Measurements from ENCODE around the gene SLFN13.

SLFN13 gene

DNA sequence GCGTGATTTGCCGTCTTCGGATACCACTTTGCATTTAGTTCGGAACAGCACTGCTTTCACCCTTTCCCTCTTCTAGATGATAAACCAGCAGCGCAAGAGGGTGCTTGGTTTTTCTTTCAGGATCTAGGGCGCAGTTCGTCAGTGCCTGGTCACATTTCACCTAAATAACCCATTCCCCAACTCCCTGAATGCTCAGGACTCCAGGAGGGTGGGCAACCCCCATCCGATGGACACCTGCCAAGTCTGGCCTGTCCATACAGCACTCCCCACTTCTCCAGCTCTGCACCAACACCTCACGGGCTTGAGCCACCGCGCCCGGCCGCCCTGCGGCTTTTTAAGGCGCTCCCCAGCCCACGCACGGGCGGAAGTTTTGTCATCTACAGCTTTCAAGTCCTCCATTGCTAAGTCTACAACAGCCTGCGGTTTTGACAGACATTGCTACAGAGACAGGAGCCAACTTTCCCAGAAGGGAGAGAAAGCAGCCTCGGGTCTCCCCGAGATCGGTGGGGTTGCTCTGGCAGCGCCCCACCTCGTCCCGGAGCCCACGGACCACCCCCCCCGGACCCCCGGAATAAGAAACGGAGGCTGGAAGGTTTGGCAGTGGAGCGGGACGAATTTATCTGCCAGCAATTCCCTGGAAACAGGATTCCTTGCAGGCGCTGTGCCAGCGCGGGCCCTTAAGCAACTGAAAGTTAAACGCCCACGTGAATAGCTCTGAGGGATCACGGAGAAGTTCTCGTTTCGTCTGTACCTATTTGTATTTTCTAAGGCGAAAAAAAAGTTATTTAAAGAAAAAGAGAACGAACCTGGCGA is 38.6 kb upstream of the SLFN13 start (continued):
- TF ChIP-seq, protein P1, sequence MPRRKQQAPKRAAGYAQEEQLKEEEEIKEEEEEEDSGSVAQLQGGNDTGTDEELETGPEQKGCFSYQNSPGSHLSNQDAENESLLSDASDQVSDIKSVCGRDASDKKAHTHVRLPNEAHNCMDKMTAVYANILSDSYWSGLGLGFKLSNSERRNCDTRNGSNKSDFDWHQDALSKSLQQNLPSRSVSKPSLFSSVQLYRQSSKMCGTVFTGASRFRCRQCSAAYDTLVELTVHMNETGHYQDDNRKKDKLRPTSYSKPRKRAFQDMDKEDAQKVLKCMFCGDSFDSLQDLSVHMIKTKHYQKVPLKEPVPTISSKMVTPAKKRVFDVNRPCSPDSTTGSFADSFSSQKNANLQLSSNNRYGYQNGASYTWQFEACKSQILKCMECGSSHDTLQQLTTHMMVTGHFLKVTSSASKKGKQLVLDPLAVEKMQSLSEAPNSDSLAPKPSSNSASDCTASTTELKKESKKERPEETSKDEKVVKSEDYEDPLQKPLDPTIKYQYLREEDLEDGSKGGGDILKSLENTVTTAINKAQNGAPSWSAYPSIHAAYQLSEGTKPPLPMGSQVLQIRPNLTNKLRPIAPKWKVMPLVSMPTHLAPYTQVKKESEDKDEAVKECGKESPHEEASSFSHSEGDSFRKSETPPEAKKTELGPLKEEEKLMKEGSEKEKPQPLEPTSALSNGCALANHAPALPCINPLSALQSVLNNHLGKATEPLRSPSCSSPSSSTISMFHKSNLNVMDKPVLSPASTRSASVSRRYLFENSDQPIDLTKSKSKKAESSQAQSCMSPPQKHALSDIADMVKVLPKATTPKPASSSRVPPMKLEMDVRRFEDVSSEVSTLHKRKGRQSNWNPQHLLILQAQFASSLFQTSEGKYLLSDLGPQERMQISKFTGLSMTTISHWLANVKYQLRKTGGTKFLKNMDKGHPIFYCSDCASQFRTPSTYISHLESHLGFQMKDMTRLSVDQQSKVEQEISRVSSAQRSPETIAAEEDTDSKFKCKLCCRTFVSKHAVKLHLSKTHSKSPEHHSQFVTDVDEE (CRISPR knock-in tag; IDR thresholded peaks at IDR 0.05) = no peak
- TF ChIP-seq ZFP30 (CRISPR knock-in tag; IDR thresholded peaks at IDR 0.05) (no peak), ARNTL (CRISPR knock-in tag; IDR thresholded peaks at IDR 0.05; ENCODE audit: borderline replicate concordance, low read depth) (no peak), OSR1 (CRISPR knock-in tag; IDR thresholded peaks at IDR 0.05) (no peak), CSDC2 (CRISPR knock-in tag; IDR thresholded peaks at IDR 0.05) (no peak)
- TF ChIP-seq, protein P2, sequence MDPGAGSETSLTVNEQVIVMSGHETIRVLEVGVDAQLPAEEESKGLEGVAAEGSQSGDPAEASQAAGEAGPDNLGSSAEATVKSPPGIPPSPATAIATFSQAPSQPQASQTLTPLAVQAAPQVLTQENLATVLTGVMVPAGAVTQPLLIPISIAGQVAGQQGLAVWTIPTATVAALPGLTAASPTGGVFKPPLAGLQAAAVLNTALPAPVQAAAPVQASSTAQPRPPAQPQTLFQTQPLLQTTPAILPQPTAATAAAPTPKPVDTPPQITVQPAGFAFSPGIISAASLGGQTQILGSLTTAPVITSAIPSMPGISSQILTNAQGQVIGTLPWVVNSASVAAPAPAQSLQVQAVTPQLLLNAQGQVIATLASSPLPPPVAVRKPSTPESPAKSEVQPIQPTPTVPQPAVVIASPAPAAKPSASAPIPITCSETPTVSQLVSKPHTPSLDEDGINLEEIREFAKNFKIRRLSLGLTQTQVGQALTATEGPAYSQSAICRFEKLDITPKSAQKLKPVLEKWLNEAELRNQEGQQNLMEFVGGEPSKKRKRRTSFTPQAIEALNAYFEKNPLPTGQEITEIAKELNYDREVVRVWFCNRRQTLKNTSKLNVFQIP (CRISPR knock-in tag; IDR thresholded peaks at IDR 0.05; ENCODE audit: borderline replicate concordance, low read depth) = no peak

DNA sequence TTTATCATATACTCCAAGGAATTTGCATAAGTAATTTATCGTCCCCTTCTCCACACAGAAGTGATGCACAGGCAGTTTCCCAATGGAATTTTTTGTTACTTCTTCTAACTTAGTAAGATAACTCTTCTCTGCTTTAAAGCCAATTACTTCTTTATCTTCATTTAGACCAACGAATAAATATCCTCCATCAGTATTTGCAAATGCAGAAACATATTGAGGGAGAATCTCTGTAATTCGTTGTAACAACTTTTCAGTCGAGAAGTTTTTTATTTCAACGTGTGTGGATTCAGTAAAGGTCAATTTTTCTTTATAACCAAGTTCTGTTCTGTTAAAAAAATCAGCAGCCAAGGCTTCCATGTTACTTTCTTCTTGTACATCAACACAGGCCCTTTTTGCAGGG is 30.7 kb upstream of the SLFN13 start:
- no peak for ATAC-seq
- TF ChIP-seq BACH2 (CRISPR knock-in tag; IDR thresholded peaks at IDR 0.05; ENCODE audit: borderline replicate concordance) (no peak), OSR1 (CRISPR knock-in tag; IDR thresholded peaks at IDR 0.05) (no peak), TCF4 (CRISPR knock-in tag; IDR thresholded peaks at IDR 0.05; ENCODE audit: borderline replicate concordance) (no peak), GLIS3 (CRISPR knock-in tag; IDR thresholded peaks at IDR 0.05) (no peak), ISL1 (CRISPR knock-in tag; IDR thresholded peaks at IDR 0.05) (no peak), PPARA (CRISPR knock-in tag; IDR thresholded peaks at IDR 0.05; ENCODE audit: borderline replicate concordance) (no peak), ZFP3 (CRISPR knock-in tag; IDR thresholded peaks at IDR 0.05) (no peak), ARNTL (CRISPR knock-in tag; IDR thresholded peaks at IDR 0.05; ENCODE audit: borderline replicate concordance, low read depth) (no peak), ZNF8 (CRISPR knock-in tag; IDR thresholded peaks at IDR 0.05) (no peak)
- TF ChIP-seq, protein P1 (CRISPR knock-in tag; IDR thresholded peaks at IDR 0.05) = no peak
- TF ChIP-seq, protein P3, sequence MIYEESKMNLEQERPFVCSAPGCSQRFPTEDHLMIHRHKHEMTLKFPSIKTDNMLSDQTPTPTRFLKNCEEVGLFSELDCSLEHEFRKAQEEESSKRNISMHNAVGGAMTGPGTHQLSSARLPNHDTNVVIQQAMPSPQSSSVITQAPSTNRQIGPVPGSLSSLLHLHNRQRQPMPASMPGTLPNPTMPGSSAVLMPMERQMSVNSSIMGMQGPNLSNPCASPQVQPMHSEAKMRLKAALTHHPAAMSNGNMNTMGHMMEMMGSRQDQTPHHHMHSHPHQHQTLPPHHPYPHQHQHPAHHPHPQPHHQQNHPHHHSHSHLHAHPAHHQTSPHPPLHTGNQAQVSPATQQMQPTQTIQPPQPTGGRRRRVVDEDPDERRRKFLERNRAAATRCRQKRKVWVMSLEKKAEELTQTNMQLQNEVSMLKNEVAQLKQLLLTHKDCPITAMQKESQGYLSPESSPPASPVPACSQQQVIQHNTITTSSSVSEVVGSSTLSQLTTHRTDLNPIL (CRISPR knock-in tag; IDR thresholded peaks at IDR 0.05; ENCODE audit: low read depth) = no peak

DNA sequence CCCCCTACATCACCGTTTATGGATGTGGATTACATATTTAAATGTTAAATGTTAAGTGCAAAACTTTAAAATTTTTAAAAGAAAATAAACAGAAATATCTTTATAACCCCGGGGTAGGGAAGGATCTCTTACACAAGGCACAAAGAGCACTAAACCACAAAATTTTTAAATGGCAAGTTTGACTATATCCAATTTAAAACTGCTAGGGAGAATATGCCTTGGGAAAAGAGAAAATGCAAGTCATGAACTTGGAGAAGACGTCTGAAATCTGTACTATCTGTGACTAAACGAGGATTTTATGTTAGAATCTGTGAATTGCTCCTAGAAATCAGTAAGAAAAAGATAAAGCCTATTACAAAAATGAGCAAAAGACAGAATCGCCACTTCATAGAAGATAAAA is 28.7 kb upstream of the SLFN13 start:
- no peak for ATAC-seq
- TF ChIP-seq TCF4 (CRISPR knock-in tag; IDR thresholded peaks at IDR 0.05; ENCODE audit: borderline replicate concordance) = no peak
- no peak for TF ChIP-seq ZNF8 (CRISPR knock-in tag; IDR thresholded peaks at IDR 0.05)
- no peak for TF ChIP-seq RARB (CRISPR knock-in tag; IDR thresholded peaks at IDR 0.05)
- TF ChIP-seq ZNF565 (CRISPR knock-in tag; conservative IDR thresholded peaks at IDR 0.05; ENCODE audit: low read depth) = no peak
- TF ChIP-seq TOX (CRISPR knock-in tag; IDR thresholded peaks at IDR 0.05; ENCODE audit: borderline replicate concordance) = no peak

DNA sequence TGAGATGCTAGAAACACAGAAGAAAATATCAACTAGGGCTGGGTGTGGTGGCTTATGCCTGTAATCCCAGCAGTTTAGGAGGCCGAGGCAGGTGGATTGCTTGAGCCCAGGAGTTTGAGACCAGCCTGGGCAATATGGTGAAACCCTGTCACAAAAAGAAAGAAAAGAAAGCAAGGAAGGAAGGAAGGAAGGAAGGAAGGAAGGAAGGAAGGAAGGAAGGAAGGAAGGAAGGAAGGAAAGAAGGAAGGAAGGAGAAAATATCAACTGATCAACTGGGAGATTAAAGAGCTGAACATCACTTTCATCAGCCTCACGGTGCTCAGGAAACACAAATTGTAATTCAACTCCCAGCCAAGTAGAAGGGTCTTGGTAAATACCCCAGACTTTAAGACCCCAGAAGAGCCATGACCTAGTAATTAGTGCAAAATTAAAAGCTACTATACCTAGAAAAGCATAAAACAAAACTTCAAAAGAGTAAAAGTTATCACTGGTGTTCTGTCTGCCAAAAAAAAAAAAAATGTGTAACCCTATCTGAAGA is 27.8 kb upstream of the SLFN13 start:
- ATAC-seq = no peak
- TF ChIP-seq OSR1 (CRISPR knock-in tag; IDR thresholded peaks at IDR 0.05) = no peak
- no peak for TF ChIP-seq ESRRG (CRISPR knock-in tag; IDR thresholded peaks at IDR 0.05)
- TF ChIP-seq, protein P4, sequence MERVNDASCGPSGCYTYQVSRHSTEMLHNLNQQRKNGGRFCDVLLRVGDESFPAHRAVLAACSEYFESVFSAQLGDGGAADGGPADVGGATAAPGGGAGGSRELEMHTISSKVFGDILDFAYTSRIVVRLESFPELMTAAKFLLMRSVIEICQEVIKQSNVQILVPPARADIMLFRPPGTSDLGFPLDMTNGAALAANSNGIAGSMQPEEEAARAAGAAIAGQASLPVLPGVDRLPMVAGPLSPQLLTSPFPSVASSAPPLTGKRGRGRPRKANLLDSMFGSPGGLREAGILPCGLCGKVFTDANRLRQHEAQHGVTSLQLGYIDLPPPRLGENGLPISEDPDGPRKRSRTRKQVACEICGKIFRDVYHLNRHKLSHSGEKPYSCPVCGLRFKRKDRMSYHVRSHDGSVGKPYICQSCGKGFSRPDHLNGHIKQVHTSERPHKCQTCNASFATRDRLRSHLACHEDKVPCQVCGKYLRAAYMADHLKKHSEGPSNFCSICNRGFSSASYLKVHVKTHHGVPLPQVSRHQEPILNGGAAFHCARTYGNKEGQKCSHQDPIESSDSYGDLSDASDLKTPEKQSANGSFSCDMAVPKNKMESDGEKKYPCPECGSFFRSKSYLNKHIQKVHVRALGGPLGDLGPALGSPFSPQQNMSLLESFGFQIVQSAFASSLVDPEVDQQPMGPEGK (CRISPR knock-in tag; IDR thresholded peaks at IDR 0.05; ENCODE audit: borderline replicate concordance) = no peak
- TF ChIP-seq TOX (CRISPR knock-in tag; IDR thresholded peaks at IDR 0.05; ENCODE audit: borderline replicate concordance) = no peak
- TF ChIP-seq ZNF8 (CRISPR knock-in tag; IDR thresholded peaks at IDR 0.05) = no peak
- TF ChIP-seq PPARA (CRISPR knock-in tag; IDR thresholded peaks at IDR 0.05; ENCODE audit: borderline replicate concordance) = no peak
- TF ChIP-seq TCF4 (CRISPR knock-in tag; IDR thresholded peaks at IDR 0.05; ENCODE audit: borderline replicate concordance) = no peak
- TF ChIP-seq, protein P5, sequence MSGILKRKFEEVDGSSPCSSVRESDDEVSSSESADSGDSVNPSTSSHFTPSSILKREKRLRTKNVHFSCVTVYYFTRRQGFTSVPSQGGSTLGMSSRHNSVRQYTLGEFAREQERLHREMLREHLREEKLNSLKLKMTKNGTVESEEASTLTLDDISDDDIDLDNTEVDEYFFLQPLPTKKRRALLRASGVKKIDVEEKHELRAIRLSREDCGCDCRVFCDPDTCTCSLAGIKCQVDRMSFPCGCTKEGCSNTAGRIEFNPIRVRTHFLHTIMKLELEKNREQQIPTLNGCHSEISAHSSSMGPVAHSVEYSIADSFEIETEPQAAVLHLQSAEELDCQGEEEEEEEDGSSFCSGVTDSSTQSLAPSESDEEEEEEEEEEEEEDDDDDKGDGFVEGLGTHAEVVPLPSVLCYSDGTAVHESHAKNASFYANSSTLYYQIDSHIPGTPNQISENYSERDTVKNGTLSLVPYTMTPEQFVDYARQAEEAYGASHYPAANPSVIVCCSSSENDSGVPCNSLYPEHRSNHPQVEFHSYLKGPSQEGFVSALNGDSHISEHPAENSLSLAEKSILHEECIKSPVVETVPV (CRISPR knock-in tag; IDR thresholded peaks at IDR 0.05) = no peak
- TF ChIP-seq ZFP3 (CRISPR knock-in tag; IDR thresholded peaks at IDR 0.05) = no peak
- TF ChIP-seq SNAI2 (CRISPR knock-in tag; IDR thresholded peaks at IDR 0.05) = no peak
- TF ChIP-seq BACH2 (CRISPR knock-in tag; IDR thresholded peaks at IDR 0.05; ENCODE audit: borderline replicate concordance) = no peak
- no peak for TF ChIP-seq GLIS3 (CRISPR knock-in tag; IDR thresholded peaks at IDR 0.05)
